ENCODE measurements around the gene FNDC5.

Gene FNDC5

GRCh38 chr1:32848354-32849063, 22.2 kb downstream of the FNDC5 start:
- H3K27ac ChIP-seq = no peak overlapping the region
- TF ChIP-seq, protein P1, sequence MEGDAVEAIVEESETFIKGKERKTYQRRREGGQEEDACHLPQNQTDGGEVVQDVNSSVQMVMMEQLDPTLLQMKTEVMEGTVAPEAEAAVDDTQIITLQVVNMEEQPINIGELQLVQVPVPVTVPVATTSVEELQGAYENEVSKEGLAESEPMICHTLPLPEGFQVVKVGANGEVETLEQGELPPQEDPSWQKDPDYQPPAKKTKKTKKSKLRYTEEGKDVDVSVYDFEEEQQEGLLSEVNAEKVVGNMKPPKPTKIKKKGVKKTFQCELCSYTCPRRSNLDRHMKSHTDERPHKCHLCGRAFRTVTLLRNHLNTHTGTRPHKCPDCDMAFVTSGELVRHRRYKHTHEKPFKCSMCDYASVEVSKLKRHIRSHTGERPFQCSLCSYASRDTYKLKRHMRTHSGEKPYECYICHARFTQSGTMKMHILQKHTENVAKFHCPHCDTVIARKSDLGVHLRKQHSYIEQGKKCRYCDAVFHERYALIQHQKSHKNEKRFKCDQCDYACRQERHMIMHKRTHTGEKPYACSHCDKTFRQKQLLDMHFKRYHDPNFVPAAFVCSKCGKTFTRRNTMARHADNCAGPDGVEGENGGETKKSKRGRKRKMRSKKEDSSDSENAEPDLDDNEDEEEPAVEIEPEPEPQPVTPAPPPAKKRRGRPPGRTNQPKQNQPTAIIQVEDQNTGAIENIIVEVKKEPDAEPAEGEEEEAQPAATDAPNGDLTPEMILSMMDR (conservative IDR thresholded peaks at IDR 0.05; ENCODE audit: low read depth) = no peak
- POLR2A ChIA-PET (ENCODE audit: low non-redundant PET) = no interaction called here
- DNase-seq (ENCODE audit: low spot score) = no peak
- CTCF ChIA-PET = interaction anchor here (0.6 kb wide), 1 partner anchor 26 kb away, joined by 3 read pairs; no protein-coding TSS in a partner anchor

DNA sequence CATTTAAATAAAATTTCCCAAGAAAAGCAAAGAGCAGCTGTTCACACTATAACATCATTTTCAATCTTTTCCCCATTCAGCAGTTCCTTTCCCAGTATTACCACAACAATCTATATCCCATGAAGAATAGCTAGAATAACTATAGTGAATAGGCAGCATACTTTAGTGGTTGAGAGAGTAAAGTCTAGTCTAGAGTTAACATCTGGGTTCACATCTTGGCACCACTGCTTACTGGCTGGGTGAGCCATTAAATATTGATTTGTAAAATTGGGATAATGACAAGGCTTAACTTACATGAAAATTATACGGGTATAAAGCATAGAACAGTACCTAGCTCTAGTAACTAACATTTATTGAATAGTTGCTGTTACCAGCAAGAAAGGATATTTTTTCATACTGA, 38.8 kb downstream of the FNDC5 start:
- no peak for DNase-seq (ENCODE audit: low spot score)
- ChIA-PET POLR2A (ENCODE audit: low non-redundant PET) (no interaction called here), CTCF (interaction anchor here (0.5 to 0.6 kb wide), 2 partner anchors 11 to 44 kb away, joined by 3 to 4 read pairs; no protein-coding TSS in a partner anchor)
- TF ChIP-seq, protein P1 (conservative IDR thresholded peaks at IDR 0.05; ENCODE audit: low read depth) = no peak
- H3K27ac ChIP-seq = no peak overlapping the region

DNA sequence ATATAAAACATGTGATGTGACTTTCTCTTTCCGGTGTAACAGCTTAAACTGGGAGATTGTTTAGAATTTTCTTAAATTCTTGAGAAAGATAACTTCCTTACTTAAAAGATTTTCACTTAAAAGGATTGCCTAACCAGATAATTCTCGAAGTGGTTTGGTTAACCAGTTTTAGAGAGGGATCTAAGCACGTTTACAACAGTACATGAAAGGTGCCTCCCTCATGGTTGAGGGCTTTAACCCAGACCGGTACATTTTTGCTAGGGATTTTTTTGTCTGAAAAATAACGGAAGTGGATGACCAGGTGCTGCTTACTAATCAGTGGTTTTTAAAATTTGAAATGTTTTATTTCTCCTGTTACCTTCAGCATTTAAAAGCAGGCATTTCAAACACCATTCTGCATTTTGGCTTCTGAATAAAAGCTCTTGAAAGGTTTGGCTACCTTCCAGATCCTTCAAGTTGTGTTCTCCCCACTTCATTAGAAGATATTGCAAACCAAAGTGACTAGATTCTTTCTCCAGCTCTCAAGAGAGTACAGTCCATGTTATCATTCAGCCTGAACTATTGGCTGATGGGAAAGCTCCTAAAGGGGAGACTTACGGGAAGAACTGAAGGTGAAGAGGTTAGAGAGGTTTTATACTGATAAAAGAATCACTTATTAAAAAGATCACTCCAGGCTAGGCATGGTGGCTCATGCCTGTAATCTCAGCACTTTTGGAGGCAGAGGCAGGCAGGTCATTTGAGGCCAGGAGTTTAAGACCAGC, 40.4 kb downstream of the FNDC5 start:
- no peak overlapping the region for H3K27ac ChIP-seq
- no peak for DNase-seq (ENCODE audit: low spot score)
- ChIA-PET CTCF (interaction anchor here (0.7 kb wide), 1 partner anchor 179 kb away, joined by 4 read pairs; no protein-coding TSS in a partner anchor), POLR2A (ENCODE audit: low non-redundant PET) (no interaction called here)
- TF ChIP-seq, protein P1 (conservative IDR thresholded peaks at IDR 0.05; ENCODE audit: low read depth) = no peak

- H3K27ac ChIP-seq = no peak overlapping the region
- DNase-seq (ENCODE audit: low spot score) = no peak
- TF ChIP-seq, protein P1 (conservative IDR thresholded peaks at IDR 0.05; ENCODE audit: low read depth) = no peak
- POLR2A ChIA-PET (ENCODE audit: low non-redundant PET) = no interaction called here
- CTCF ChIA-PET = interaction anchor here (0.7 to 1.0 kb wide), 2 partner anchors 117 to 260 kb away, joined by 4 to 5 read pairs; no protein-coding TSS in a partner anchor
Measured at GRCh38 chr1:32828341-32828740, 42.4 kb downstream of the FNDC5 start.

DNA sequence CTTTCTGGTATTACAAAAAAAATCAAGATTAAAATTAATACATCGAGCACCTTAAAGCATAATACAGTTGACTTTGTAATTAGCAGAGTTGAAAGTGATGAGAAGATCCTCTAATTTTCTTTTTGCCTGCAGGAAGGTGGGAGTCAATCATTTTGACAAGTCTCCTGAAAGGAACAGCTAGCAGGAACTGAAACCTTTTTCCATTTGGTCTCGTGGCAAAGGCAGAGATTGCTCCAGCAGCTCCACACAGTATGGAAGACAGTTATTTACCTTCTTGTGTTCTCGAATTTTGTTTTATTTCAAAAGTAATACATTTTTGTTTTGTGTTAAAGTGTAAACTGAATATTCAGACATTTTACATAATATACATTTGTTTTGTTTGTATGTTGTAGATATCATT, 45.5 kb downstream of the FNDC5 start:
- no peak overlapping the region for H3K27ac ChIP-seq
- POLR2A ChIA-PET (ENCODE audit: low non-redundant PET) = no interaction called here
- TF ChIP-seq, protein P1 (conservative IDR thresholded peaks at IDR 0.05; ENCODE audit: low read depth) = no peak
- CTCF ChIA-PET = no interaction called here
- no peak for DNase-seq (ENCODE audit: low spot score)

GRCh38 chr1:32818804-32819541, 51.7 kb downstream of the FNDC5 start:
- peak overlapping the region; percentile 36 for H3K27ac ChIP-seq
- DNase-seq (ENCODE audit: low spot score) = no peak
- ChIA-PET CTCF (no interaction called here), POLR2A (ENCODE audit: low non-redundant PET) (no interaction called here)
- TF ChIP-seq, protein P1 (conservative IDR thresholded peaks at IDR 0.05; ENCODE audit: low read depth) = no peak

All from RWPE1 (cell line).